22Rv1 (cell line): ENCODE measurements around the gene TEX54.

Source experiments
- H3K27ac ChIP-seq: fragments of 450-650 bp; 2 replicates; pipeline ENCODE4 v1.5.1; 2017
- ZFX ChIP-seq: fragments of 450-650 bp; IDR thresholded peaks from 2 replicates; pipeline ENCODE4 v1.6.1; 2017; ENCODE audit warnings: antibody characterized with exemption, borderline replicate concordance
- TF ChIP-seq, protein P1 (sequence below): fragments of 450-650 bp; IDR thresholded peaks from 2 replicates; pipeline ENCODE4 v1.5.1; 2017; ENCODE audit warnings: mild to moderate bottlenecking

The TEX54 gene

DNA sequence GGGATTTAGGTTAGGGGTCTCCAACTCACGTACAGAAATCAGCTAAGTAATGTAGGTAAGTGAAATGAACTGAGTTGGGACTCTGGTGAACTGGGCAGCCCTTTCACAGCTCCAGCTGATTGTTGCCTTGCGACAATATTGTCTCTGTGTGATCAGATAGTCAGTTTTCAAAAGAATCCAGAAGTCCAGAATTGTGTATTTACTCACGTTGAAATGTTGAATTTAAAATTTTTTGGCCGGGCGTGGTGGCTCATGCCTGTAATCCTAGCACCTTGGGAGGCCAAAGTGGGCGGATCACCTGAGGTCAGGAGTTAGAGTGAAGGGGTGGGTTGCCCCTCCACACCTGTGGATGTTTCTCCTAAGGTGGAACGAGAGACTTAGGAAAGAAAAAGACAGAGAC, 25.6 kb upstream of the TEX54 start:
- TF ChIP-seq, protein P1, sequence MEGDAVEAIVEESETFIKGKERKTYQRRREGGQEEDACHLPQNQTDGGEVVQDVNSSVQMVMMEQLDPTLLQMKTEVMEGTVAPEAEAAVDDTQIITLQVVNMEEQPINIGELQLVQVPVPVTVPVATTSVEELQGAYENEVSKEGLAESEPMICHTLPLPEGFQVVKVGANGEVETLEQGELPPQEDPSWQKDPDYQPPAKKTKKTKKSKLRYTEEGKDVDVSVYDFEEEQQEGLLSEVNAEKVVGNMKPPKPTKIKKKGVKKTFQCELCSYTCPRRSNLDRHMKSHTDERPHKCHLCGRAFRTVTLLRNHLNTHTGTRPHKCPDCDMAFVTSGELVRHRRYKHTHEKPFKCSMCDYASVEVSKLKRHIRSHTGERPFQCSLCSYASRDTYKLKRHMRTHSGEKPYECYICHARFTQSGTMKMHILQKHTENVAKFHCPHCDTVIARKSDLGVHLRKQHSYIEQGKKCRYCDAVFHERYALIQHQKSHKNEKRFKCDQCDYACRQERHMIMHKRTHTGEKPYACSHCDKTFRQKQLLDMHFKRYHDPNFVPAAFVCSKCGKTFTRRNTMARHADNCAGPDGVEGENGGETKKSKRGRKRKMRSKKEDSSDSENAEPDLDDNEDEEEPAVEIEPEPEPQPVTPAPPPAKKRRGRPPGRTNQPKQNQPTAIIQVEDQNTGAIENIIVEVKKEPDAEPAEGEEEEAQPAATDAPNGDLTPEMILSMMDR, result no peak
- no peak for TF ChIP-seq ZFX
- peak overlapping the region; percentile 91 for H3K27ac ChIP-seq

DNA sequence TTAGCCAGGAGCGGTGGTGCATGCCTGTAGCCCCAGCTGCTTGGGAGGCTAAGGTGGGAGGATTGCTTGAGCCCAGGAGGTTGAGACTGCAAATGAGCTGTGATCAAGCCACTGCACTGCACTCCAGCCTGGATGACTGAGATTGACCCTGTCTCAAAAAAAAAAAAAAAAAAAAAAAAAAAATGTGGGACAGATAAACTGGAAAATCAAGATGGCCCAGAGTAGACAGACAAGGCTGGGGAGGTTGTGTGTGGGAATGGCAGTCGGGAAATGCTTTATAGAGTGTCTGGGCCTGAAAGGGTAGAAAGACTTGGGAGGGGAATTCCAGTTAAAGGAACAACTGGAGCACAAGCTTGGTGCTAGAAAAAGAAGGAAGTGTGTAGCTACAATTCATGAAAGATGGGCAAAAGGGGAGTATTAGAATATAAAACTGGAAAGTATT, 24.9 kb upstream of the TEX54 start:
- peak overlapping the region; percentile 91 for H3K27ac ChIP-seq
- TF ChIP-seq, protein P1, result no peak
- no peak for TF ChIP-seq ZFX

DNA sequence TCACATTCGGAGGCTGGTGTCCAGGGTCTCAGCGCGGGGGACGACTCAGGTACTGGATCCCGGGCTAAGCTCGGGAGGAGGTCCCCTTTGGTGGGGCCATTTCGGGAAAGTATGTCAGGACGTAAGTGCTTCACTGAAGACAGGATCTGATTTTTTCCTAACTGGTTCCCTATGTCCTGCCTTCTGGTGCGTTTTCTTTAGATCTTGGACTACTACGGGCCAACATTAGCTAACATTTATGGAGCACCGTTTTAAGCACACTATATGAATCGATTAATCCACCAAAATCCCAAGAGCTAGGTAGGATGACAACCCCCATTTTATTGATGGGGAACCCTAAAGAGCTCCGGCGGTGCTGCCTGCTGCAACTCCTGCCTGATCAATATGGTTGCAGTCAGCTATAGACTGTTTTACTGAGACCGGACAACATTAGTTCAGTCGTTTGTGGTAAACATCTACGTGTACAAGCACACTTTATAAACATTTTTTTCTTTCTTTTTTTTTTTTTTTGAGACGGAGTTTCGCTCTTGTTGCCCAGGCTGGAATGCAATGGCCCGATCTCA, 23.8 kb upstream of the TEX54 start:
- H3K27ac ChIP-seq, result peak overlapping the region; percentile 91
- no peak for TF ChIP-seq ZFX
- TF ChIP-seq, protein P1, result no peak

DNA sequence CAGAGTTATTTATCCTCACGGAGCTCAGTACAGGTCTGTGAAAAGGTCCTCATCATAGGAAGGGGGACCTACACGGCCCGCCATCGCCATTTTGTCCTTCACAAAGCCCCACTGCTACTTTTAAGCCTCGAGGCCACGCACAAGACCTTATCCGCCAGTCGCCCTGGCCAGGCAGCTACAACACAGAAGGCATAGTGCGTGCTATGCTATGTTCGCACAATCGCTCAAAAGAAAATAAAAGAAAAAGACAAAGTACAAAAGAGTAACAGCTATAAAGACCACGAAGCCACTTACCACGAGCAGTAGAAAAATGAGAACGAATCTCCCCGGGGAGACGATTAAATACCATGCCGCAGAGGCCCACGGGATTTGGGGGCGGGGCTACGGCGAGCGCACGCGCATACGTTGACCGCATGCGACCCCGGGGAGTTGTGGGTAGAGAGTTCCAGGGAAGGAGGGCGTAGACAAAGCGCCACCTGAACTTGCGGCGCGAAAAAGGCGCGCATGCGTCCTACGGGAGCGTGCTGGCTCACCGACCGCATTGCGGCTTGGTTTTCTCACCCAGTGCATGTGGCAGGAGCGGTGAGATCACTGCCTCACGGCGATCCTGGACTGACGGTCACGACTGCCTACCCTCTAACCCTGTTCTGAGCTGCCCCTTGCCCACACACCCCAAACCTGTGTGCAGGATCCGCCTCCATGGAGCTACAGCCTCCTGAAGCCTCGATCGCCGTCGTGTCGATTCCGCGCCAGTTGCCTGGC, 23.1 kb upstream of the TEX54 start:
- H3K27ac ChIP-seq, result peak overlapping the region; percentile 91
- no peak for TF ChIP-seq ZFX
- TF ChIP-seq, protein P1, result no peak

DNA sequence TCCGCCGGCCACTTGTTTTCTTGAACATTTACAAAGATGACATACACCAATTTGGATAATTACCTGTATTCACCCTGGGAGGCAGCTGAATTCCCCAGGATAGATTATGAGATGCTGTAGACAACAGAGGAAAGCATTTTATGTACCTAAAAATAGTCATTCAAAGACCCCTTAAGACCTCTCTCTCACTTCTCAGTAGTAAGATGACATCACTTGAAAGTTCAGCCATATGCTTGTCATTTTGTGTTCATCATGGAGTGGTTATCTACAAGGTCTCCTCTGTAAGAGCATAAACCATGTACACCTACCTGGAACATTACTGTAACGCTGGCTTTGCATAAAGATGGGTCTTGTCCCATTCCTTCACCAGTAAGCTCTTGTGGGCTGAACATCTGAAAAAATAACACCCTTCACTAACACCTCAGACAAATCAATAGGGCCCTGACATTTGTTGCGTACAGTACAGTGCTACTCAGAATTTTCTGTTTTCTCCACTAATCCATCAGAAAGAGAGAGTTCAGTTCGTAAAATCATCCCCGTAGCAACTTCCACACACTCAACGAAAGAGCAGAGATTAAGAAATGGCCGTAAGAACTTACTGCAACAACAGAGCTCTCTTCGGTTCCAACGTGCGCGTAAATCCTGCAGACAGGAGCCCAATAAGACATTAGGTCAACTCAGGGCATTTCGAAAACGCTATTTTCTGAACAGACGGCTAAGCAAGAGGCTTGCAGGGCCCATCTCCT, 22.4 kb upstream of the TEX54 start:
- peak overlapping the region; percentile 91 for H3K27ac ChIP-seq
- no peak for TF ChIP-seq ZFX
- TF ChIP-seq, protein P1, result no peak

DNA sequence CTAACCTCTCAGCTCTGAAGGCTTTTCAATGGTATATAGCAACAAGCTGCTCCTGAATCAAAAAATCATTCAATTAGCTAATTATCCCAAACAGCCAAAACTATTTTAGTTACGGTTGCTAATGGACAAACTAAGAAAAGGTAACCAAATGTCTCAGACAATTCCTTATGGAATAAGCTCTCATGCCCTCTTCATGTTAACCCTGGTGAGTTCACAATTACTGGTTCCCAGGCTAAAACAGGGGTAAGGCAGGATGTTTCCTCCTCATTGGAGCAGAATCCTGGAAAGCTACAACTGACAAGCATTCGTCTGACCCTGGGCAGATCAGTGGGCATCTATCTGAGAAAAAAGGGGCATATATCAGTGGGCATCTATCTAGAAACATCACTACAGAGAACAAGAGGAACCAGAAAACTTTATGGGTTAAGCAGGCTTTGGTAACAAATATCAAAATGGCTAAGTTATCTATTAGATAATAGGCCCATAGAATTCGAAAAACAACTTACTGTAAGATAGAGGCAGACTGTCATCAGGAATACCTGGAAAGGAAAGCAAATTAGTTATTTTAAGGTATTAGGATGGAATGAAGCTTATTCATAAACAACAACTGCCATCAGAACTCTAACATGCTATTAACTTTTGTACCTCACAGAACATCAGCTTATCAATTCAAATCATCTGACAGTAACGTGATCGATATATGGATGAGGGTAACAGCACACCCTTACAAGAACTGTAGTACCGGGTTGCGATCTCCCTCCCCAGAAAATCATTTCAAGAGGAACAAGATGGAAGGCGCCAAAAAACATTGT, 21.6 kb upstream of the TEX54 start:
- peak overlapping the region; percentile 91 for H3K27ac ChIP-seq
- TF ChIP-seq, protein P1, result no peak
- no peak for TF ChIP-seq ZFX
